COLO668 (cell line): ENCODE data around the gene FBXO7.
"Not testable (repeated sequence)": the region's sequence is repeated elsewhere in the genome, so short reads cannot be mapped to it uniquely, and the experiment has no call there.

Experiments used
- DNase-seq: peaks from one replicate; lab custom pipeline; 2025; ENCODE audit not compliant: unreplicated experiment; lab: John Stamatoyannopoulos, UW

FBXO7 gene

DNA sequence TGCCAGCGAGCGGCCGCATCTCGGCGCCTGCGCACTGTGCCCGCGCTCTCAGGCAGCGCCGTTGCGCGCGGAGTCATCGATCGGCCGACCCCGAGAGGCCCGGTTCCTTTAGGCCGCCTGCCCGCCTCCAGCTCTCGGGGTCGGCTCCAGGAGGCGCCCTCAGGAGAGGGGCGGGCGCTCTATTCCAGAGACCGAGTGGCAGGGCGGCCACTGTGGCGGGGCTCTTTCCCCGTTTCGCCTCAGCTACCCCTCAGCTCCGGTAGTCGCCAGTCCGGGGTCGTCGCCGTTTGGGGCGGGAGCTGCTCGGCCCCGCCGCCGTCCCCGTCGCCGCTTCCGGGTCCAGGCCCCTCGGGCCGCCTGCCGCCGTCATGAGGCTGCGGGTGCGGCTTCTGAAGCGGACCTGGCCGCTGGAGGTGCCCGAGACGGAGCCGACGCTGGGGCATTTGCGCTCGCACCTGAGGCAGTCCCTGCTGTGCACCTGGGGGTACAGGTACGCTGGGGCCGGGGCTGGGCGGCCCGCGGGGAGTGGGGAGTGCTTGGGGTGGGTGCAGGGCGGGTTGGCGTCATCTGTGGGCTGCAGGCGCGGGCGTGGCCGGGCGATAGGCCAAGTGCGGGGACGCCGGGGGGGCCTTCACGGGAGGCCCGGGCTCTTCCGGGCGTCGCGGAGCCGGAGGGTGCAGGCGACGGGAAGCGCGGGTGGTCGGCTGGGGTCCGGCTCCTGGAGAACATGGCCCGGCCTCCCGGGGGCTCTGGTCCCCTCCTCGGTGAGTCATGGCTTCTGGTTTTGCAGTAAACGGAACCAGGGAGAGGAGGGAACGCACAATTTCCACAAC lies at the start of gene FBXO7:
FBXO7 (plus strand) TSS at position 177 of the 833 bp plus-strand sequence; CDS start at position 369, 192 bp downstream.
- peak; percentile 96 for DNase-seq

DNA sequence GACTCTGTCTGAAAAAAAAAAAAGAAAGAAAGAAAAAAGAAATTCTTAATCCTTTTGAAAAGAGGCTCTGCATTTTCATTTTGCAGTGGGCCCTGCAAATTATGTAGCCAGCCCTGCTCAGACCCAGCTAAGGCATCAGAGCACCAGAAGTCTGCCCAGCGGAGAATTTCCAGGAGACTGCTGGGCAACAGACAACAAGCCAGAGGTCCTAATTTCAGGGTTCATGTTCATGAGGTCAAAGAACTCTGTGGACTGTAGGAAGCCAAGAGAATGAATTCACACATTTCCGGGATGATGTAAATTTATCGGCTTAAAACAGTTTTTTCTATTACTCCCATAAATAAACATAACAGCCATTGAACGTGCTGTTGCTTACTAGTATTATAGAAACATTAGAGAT lies 47.7 kb upstream of the FBXO7 start:
- no peak for DNase-seq

DNA sequence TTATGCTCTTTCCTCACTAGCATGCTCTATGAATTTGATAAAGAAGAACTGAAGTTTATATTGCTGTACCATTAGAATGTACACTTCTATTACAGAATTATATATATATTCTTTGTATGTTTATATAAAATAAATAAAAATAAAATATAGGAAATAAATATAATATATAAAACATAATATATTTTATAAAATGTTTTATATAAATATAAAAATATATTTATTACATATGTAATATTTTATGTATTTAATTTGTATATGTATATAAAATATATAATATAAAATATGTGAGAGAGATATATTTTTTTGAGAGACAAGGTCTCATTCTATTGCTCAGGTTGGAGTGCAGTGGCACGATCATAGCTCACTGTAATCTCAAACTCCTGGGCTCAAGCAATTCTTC lies 44.3 kb upstream of the FBXO7 start:
- DNase-seq: no peak

DNA sequence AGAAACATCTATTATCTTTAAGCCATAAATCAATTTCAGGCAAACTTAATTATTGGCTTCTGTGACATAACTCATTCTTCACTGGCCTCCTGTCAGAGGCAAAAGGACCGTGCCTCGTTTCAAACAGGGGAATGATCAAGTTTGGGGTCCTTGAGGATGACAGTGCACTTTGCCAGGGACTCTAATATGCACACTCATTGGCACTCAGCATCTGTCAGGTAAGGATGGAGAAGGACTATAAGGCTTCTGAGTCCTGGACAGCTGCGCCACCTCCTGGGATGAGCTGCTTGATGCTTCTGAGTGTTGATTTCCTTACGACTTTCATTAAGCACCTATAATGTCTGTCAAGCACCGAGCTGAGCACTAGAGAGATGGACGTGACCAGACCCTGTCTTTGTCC lies 30.5 kb upstream of the FBXO7 start:
- DNase-seq: peak; percentile 34

DNA sequence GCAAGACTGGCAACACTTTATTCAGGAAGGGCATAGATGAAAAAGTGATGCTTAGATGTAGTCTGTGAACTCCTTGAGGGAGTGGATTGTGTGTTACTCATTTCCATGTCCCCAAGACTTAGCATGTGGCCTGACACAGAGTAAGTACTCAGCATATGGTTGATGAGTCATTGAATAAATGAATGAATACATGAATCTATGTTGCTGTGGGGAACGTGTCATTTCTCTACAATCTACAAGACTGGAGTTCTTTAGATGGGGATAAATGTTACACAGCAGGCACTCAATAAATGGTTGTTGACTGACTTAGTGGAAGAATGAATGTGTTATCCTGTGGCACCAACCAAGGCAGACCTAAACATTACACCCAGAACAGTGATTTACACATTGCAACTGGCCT lies 28.3 kb upstream of the FBXO7 start:
- DNase-seq: no peak

DNA sequence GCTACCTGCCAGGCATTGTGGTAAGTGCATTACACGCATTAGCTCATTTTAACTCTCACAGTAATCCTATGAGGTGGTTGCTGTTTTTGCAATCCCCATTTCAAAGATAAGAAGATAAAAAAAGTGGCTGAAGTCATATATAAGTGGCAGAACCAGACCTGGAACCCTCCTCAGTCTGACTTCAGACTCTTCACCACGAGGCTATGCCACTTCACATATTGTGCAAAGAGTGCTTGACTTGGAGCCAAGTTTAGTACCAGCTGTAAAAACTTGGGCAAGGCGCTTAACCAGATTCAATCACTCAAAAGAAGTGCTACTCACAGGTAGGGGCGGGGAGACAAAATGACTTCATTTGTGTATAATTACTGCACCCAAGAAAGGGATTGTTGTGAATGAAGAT lies 25.6 kb upstream of the FBXO7 start:
- DNase-seq: no peak

DNA sequence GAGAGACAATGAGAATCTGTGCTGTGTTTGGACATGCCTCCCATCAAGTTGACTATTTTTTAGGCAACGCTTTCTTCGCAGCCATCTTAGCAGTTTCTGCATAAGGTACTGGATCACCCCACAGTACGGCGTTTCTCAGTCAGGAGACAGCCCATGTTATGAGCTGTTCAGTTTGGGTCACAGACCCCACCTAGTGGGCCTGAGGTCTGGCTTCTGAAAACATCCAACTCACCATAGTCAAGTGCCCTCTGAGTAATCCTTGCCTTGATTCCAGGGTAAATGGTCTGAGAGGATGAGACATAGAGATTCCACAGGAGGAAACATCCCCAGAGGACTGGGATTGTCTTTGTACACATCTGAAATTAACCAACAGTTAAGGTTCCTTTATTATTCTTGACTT lies 17.6 kb upstream of the FBXO7 start:
- no peak for DNase-seq

DNA sequence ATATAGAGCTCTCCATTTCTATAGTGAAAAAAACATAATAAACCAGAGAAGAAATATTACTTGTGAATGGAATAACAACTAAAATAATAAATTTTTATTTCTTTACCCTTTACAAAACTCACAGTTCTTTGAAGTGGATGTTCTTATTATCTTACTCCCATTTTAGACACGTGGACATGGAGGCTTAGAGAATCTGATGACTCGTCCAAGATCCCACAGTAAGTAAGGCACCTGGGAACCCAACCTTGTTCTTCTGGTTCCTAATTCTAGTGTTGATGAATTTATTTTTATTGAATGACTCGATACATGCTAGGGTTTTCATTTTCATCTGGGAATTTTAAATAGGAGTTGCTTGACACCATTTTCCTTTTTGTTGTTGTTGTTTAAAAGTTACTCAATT lies 12.2 kb upstream of the FBXO7 start:
- DNase-seq: no peak

DNA sequence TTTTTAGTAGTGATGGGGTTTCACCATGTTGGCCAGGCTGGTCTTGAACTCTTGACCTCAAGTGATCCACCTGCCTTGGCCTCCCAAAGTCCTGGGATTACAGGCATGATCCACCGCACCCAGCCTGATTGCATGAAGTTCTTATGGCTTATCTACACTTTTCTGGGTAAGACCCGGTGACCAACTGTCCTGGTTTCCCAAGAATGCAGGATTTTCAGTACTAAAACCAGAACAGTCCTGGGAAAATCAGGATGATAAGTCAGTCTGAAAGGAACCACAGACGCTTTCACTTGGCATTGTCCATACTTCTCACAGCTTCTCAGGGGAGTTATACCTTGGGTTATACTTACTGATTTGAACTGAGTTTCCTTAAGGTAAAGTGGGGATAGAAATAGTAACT lies 8.9 kb upstream of the FBXO7 start:
- DNase-seq: no peak

DNA sequence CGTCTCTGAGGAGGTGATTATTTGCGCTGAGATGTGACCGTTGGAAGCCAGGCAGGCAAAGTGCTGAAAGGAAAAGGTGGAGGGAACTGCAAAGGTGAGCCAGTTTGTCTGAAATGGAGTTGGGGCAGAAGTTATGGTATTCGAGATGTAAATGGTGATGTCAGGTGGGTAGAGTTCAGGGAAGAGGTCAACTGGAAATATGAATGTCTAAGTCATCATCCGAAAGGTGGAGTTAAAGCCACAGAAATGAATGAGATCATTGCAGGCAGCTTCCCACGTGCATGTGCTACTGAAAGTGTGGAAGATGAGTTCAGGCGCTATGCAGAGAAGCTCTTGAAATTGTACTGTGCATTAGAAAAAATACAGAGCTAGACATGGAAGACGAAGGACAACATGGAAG lies 8.1 kb upstream of the FBXO7 start:
- no peak for DNase-seq

DNA sequence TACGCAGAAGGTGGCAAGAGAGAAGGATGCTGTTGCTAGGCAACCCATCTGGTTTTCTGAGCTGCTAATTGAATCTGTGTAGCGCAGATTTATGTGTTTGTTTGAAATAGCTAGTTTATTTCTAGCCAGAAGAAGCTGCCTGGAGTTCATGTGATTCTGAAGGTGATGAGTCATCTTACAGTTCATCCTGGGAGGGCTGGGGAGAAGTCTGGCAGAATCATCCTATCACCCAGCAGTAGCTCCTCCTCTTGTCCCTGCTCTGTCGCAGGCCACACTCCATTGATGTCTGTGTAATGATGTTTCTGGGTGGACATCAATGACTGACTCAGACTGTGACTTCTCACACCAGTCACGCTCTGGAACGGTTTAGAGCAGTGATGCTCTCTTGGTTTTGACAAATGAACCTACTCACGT lies 4.8 kb upstream of the FBXO7 start:
- DNase-seq: no peak

DNA sequence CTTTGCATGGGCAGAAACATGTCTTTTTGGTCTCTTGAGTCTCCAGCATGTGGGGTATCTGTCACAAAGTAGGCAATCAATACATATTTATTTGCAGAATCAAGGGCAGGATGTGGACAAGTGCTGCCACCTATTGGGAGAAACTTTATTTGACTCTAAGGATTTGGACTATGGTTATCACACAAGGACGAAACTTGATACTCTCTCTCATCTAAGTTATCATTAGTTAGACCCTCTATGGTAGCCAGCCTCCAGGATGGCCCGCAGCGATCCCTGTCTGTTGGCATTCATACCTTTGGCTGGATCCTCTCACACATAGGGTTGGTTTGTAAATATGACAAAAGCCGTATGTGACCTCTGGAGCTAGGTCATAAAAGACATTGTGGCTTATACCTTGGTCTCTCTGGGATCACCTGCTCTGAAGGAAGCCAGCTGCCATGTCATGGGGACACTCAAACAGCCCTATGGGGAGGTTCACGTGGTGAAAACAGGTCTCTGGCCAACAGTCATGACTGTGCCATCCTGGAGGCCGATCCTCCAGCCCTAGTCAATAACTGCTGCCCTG lies 1.1 kb upstream of the FBXO7 start:
- peak; percentile 48 for DNase-seq

DNA sequence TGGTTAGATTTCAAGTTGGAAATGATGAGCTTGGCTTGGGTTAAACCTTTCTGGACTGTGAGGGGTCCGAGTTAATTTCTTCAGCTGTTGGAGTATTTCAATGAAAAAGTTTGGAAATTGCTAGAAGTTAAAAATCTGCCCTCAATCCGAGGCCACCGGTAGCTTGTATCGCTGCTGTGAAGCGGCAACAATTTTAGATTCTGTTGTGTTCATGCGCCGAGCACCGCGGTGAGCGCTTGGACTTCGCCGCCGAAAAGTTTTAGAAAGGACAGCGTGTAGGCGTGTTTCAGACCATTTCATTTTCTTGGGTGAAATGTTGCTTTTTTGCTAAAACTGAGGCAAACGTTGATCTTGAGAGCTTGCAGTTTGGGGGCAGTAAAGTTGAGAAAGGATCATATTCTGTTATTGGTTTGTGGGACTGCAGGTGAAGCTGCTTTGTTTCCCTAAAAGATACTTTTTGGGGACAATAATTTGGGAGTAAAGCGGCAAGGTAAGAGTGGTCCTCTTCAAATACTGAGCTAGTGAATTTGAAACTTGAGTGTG lies 928 bp downstream of the FBXO7 start:
- DNase-seq: peak; percentile 29

DNA sequence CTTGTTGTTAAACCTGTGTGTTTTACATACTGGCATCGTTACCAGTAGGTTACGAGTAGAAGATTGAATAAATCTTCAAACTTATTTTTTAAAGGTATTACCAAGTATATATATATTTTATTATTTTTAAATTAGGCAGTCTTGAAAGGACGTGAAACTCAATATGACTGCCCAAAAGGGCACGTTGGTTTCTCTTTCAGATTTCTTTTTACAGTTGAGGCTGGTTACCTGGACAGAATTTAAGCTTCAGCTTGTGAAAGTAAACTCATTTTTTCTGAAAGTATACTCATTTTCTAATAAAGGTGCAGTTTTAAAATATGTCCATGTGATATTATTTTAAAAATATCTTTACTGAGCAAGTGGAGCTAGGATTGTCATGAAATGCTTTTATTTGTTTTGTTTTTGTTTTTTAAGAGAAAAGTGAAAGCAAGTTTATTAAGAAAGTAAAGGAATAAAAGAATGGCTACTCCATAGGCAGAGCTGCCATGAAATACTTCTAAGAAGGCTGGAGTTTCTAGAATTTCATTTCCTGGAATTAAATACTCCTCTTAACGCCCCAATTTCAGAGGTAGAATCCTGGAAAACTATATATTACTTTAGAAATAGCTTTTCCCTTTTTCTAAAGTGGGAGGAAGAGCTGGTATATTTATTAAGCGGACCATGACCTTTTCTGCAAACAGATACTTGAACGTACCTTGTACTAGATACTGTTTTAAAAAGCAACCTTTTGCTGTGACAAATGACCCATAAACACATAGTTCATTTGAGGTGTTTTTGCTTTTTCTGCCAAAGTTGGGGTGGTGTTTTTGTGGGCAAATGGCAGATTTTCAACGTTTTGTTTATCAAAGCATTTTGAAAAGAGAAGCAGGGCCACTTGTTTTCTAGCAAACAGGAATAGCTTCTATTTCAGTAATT lies 1.9 kb downstream of the FBXO7 start:
- DNase-seq: no peak

DNA sequence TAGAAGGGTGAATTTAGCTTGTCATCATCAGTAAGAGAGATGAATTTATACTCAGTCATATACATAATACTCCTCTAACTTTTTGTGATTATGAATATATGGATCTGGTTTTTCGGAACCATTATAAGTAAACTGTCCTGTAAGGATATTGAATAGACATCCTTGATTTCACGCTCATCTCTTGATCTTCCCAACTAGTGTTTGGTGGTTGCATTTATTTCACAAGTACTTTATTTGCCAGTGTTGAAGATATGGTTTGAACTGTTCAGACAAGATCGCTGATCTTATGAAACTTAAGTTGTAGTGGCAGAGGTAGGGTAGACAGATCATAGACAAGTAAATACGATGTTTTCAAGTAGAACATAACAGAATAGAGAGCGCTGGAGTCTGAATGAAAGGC lies 3.0 kb downstream of the FBXO7 start:
- no peak for DNase-seq

DNA sequence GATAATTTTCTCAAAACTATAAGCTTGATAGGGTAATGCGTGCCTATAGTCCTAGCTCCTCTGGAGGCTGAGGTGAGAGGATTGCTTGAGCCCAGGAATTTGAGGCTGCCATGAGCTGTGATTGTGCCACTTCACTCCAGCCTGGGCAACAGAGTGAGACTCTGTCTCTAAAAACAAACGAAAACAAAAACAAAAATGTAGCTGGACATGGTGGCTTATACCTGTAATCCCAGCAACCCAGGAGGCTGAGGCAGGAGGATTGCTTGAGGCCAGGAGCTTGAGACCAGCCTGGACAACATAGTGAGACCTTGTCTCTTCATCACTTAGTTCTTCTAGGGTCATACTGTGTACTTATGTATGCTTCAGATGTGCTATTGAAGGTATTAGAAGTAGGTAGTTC lies 3.9 kb downstream of the FBXO7 start:
- DNase-seq: not testable (repeated sequence)

DNA sequence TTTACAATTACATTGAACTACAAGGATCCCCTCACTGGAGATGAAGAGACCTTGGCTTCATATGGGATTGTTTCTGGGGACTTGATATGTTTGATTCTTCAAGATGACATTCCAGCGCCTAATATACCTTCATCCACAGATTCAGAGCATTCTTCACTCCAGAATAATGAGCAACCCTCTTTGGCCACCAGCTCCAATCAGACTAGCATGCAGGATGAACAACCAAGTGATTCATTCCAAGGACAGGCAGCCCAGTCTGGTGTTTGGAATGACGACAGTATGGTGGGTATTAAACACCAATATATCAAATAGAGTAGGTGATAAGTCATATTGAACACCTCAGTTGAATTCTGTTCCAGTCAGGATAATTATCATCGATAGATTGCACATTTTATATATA lies 4.4 kb downstream of the FBXO7 start:
- DNase-seq: no peak

DNA sequence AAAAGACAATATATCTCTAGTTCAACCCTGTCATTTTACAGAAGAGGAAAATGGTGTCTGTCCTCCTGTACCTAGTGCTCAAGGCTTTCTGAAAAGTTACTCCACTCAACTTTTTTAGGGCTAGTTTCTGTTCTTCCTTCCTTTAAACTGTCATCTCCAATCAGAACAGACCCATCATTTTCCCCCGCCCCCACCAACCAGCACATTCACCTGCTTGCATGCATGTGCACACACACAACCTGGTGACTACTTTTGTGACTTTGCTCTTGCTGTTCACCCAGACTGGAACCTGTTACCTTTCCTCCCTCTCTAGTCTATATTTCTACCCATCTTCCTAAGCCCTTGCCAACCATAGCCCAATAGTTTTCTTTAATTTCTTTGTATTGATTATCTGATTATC lies 5.6 kb downstream of the FBXO7 start:
- DNase-seq: no peak

DNA sequence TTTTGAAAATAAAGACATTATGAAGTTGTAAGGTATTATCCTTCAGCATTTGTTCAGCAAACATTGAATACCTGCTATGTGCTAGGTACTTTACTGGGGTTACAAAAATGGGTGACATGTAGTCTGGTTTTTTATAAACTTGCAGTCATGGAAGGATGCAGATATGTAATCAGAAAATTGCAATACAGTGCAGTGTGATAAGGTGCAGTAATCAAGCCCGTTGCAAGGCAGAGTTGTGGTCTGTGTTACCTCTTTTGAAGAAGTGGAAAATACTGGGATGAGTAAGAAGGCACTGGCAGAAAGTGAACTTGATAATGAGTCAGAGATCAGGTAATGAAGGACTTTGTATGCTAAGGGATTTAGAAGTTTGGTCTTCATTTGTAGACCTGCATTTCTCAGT lies 8.1 kb downstream of the FBXO7 start:
- DNase-seq: no peak

DNA sequence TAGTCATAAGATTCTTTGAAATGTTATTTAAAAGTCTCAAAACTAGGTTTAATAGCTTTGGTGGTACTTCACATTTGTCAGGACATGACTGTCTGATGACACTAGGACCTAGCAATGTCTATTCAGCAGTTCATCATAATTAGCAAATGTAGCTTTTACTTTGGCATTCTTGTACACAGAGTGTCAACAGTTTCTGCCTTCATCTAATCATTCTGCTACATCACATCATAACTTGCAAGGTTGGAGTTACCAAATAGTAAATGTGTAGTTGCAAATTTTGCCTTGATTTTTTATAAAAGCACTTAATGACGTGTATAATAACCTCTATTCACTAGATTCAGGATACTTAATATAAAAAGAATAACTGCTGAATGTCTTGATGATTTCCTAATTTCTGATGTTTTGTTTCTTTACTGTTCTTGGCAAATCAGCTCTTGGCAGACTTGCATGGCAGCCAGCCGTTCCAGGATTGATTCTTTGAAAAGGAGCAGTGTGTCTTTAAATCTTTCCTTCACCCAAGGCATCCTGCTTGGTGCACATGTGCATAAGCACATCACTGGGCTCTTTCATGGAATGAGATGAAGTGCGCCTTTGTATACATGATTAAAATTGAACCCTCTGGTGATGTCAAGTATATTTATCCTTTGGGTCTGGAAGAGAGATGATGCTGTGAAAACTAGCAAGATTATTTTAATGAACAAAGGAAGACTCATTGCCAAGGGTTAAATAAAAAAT lies 12.2 kb downstream of the FBXO7 start:
- DNase-seq: no peak

DNA sequence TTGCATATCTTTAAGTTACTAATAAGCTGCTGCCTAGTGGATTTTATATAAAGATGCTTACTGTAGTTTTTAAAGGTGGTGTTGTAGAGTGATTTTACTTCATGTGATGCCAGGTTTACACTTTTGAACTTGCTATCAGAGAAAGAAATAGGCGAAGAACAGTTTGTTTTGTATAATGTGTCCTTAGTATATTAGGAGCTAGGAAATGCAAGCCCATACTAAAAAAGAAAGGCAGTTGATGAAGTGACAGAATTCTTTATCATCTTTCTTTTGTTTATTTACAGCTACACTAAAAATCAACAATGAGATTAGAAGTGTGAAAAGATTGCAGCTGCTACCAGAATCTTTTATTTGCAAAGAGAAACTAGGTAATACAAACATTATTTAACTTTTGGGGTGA lies 12.8 kb downstream of the FBXO7 start:
- DNase-seq: no peak
